GM21619 (cell line): ENCODE data around the gene OCEL1.

ENCODE experiments used
- ATAC-seq: cut with Tn5 transposase; IDR thresholded peaks from one replicate; pipeline ENCODE4 v1.9.1; 2021; ENCODE audit not compliant: unreplicated experiment

OCEL1 gene

GRCh38 chr19:17209126-17210036 lies 16.6 kb upstream of the OCEL1 start:
- no peak for ATAC-seq

GRCh38 chr19:17210296-17210695 lies 15.7 kb upstream of the OCEL1 start:
- ATAC-seq: no peak

GRCh38 chr19:17211547-17212446 lies 14.2 kb upstream of the OCEL1 start:
- no peak for ATAC-seq

GRCh38 chr19:17213334-17213733 lies 12.7 kb upstream of the OCEL1 start:
- ATAC-seq: no peak

GRCh38 chr19:17214508-17215126 lies 11.4 kb upstream of the OCEL1 start:
- ATAC-seq: no peak

- ATAC-seq: peak; percentile 73
Observed at GRCh38 chr19:17215127-17215971, 10.7 kb upstream of the OCEL1 start, which contains the start of gene USE1. TSS of gene USE1 (plus strand) at chr19:17215357. CDS start at chr19:17215406, 49 bp downstream.

GRCh38 chr19:17216058-17216670 lies 9.9 kb upstream of the OCEL1 start:
- no peak for ATAC-seq

- no peak for ATAC-seq
Observed at GRCh38 chr19:17219286-17219685, 6.7 kb upstream of the OCEL1 start.

GRCh38 chr19:17220207-17220758 lies 5.7 kb upstream of the OCEL1 start:
- no peak for ATAC-seq

GRCh38 chr19:17225053-17225452 lies 973 bp upstream of the OCEL1 start:
- no peak for ATAC-seq

GRCh38 chr19:17227798-17228367 lies 1.9 kb downstream of the OCEL1 start:
- ATAC-seq: no peak

GRCh38 chr19:17229890-17230289 lies 3.9 kb downstream of the OCEL1 start:
- ATAC-seq: no peak

GRCh38 chr19:17232258-17232657 lies 6.2 kb downstream of the OCEL1 start:
- ATAC-seq: no peak

- ATAC-seq: peak; percentile 43
Observed at GRCh38 chr19:17234911-17235299, 8.9 kb downstream of the OCEL1 start.

- peak; percentile 68 for ATAC-seq
Observed at GRCh38 chr19:17235300-17235970, 9.4 kb downstream of the OCEL1 start.

- no peak for ATAC-seq
Observed at GRCh38 chr19:17235971-17236777, 10.1 kb downstream of the OCEL1 start.

- ATAC-seq: no peak
Observed at GRCh38 chr19:17236811-17237543, 11.0 kb downstream of the OCEL1 start.
